Measurements from ENCODE around the gene NEMP2.

NEMP2 gene

GRCh38 chr2:190554357-190555006 is 20.0 kb upstream of the NEMP2 start:
- no peak for DNase-seq (ENCODE audit: low read depth in 2 of 2)

GRCh38 chr2:190553254-190553653 is 18.7 kb upstream of the NEMP2 start:
- DNase-seq (ENCODE audit: low read depth in 2 of 2): no peak

GRCh38 chr2:190551928-190552327 is 17.4 kb upstream of the NEMP2 start:
- DNase-seq (ENCODE audit: low read depth in 2 of 2): no peak

GRCh38 chr2:190550137-190550536 is 15.6 kb upstream of the NEMP2 start:
- no peak for DNase-seq (ENCODE audit: low read depth in 2 of 2)

GRCh38 chr2:190547886-190548285 is 13.4 kb upstream of the NEMP2 start:
- DNase-seq (ENCODE audit: low read depth in 2 of 2): no peak

- DNase-seq (ENCODE audit: low read depth in 2 of 2): no peak
These were observed 12.2 kb upstream of the NEMP2 start for GRCh38 chr2:190546734-190547133.

- no peak for DNase-seq (ENCODE audit: low read depth in 2 of 2)
These were observed 11.2 kb upstream of the NEMP2 start for GRCh38 chr2:190545555-190546385.

- DNase-seq (ENCODE audit: low read depth in 2 of 2): no peak
These were observed 10.6 kb upstream of the NEMP2 start for GRCh38 chr2:190545093-190545492.

- DNase-seq (ENCODE audit: low read depth in 2 of 2): no peak
These were observed 5.5 kb upstream of the NEMP2 start for GRCh38 chr2:190540048-190540447.

GRCh38 chr2:190538201-190538600 is 3.7 kb upstream of the NEMP2 start:
- no peak for DNase-seq (ENCODE audit: low read depth in 2 of 2)

GRCh38 chr2:190537765-190538164 is 3.2 kb upstream of the NEMP2 start:
- DNase-seq (ENCODE audit: low read depth in 2 of 2): no peak

GRCh38 chr2:190535586-190535985 is 1.1 kb upstream of the NEMP2 start:
- DNase-seq (ENCODE audit: low read depth in 2 of 2): no peak

- DNase-seq (ENCODE audit: low read depth in 2 of 2): no peak
These were observed 558 bp upstream of the NEMP2 start for GRCh38 chr2:190535121-190535439.

- DNase-seq (ENCODE audit: low read depth in 2 of 2): peak; percentile 27 to 41
These were observed 583 bp downstream of the NEMP2 start for GRCh38 chr2:190533968-190534309.

GRCh38 chr2:190533175-190533967 is 1.2 kb downstream of the NEMP2 start:
- no peak for DNase-seq (ENCODE audit: low read depth in 2 of 2)

GRCh38 chr2:190532581-190532980 is 1.9 kb downstream of the NEMP2 start:
- no peak for DNase-seq (ENCODE audit: low read depth in 2 of 2)

GRCh38 chr2:190530248-190530900 is 4.1 kb downstream of the NEMP2 start:
- no peak for DNase-seq (ENCODE audit: low read depth in 2 of 2)

- DNase-seq (ENCODE audit: low read depth in 2 of 2): no peak
These were observed 4.9 kb downstream of the NEMP2 start for GRCh38 chr2:190529486-190530247.

- DNase-seq (ENCODE audit: low read depth in 2 of 2): no peak
These were observed 6.0 kb downstream of the NEMP2 start for GRCh38 chr2:190528521-190529001.

- no peak for DNase-seq (ENCODE audit: low read depth in 2 of 2)
These were observed 6.6 kb downstream of the NEMP2 start for GRCh38 chr2:190527918-190528317.

GRCh38 chr2:190527214-190527613 is 7.3 kb downstream of the NEMP2 start:
- DNase-seq (ENCODE audit: low read depth in 2 of 2): no peak
